HG03575 (cell line): ENCODE measurements around the gene APP.

Experiments used
- ATAC-seq: cut with Tn5 transposase; IDR thresholded peaks from one replicate; pipeline ENCODE4 v1.9.1; 2021; ENCODE audit not compliant: unreplicated experiment, insufficient number of reproducible peaks, low FRiP score; ENCODE audit errors: extremely low read depth

Gene APP

GRCh38 chr21:26003404-26003803 lies 167.2 kb downstream of the APP start:
- no peak for ATAC-seq

GRCh38 chr21:26001356-26001755 lies 169.2 kb downstream of the APP start:
- ATAC-seq = no peak

- no peak for ATAC-seq
Observed at GRCh38 chr21:25999921-26000582, 170.5 kb downstream of the APP start.

GRCh38 chr21:25997788-25998611 lies 172.6 kb downstream of the APP start:
- no peak for ATAC-seq

DNA sequence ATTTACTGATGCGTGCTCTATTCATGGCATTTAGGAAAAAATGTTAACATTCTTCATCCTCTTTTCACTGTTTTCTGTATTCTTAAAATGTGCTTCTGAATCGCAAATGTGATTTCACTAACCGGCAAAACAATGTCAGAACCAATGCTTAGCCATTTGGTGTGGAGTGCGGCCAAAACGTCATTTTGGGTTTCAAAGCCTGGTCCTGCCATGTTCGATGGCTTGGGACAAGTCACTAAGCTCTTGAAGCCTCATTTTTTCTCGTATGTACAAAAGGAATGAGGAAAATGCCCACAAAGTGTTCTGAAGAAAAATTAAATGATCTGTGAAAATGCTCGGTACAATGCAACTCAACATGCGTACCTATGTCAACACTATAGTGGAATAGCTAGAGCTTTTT lies 175.3 kb downstream of the APP start:
- no peak for ATAC-seq

DNA sequence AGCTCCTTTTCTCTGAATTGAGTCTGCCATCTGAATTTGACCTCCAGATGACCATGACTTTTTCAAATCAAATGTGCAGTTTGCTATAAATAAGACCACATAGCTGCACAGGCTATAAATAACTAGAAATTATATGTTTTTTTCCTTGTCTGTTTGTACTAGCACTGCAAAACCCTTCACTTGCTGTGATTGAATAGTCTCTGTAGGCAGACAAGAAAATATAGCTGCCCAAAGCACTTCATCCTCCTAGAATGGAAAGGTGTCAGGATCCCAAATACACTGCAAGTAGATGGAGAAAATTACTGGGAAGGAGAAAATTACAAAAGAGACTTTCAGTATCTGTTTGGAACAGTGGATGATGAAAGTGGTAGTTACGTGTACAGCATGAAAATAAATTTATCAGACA lies 175.8 kb downstream of the APP start:
- no peak for ATAC-seq

DNA sequence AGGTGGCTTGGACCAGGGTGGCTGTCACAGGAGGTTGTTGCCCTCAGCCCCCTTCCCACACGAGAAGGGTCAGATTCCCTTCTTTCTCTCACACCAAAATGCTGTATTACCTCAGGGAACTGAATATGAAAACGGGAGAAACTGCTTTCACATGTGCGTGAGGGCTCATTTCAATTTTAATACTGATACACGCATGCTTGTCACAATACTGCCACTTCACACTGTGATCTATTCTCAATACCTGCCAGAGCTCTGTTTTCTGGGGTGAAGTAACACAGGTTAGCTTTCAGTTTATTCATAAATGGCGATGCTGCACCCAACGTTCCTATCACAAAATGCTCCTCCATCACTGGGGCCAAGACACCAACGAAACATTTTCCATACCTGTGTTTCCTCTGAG lies 181.8 kb downstream of the APP start:
- no peak for ATAC-seq

GRCh38 chr21:25987531-25987930 lies 183.0 kb downstream of the APP start:
- no peak for ATAC-seq

GRCh38 chr21:25986928-25987327 lies 183.6 kb downstream of the APP start:
- no peak for ATAC-seq

- ATAC-seq = no peak
Observed at GRCh38 chr21:25985990-25986389, 184.6 kb downstream of the APP start.

DNA sequence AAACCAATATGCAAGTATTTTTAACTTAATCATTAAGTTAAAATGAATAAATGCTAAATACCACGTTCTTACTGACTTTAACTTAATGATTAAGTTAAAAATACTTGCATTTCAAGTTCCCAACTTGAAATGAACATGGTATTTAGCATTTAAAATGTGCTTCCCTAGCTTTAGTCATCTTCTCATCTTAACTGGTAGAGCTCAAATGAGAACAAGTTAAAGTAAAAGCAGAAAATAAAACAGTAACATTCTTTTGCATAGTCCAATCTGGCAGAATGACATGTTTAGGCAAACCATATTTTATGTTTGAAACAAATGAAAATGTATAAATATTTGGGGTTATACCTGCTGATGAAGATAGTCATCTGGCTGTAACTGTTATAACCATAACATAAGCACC lies 186.0 kb downstream of the APP start:
- no peak for ATAC-seq

DNA sequence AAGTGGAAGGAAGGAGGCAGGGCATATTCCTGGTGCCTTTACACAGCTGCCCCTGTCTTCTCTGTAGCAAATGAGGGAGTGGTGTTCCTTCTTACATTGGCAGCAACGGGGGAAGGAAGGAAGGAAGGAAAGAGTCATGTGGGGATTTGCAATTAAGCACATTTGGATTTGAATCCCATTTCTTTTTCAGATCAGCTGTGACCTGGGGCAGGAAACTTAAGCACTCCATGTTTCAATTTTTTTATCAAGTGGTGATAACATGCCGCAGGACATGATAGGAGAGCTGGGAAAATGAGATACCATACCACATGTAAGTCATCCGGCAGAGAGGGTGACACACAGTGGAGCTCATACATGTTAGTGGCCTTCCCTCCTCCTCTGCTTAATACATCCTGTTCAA lies 186.8 kb downstream of the APP start:
- no peak for ATAC-seq

DNA sequence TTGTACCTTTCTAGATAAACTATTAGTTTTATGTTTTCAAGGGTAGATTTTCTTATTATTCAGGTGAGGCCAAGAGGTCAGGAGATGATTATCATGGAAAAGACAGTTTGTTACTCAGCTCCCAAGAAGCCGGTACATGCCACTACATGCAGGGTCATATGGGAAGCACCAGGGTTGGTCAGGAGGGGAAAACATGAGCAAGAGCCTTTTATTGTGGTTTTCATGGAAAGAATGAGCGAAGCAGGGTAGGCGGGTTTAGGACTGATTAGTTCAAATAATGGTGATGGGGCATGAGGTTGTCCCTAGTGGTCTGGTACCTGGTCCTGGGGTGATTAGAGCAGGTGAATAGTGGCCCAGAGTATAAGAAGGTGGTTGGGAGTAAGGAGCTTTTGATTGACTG lies 189.9 kb downstream of the APP start:
- no peak for ATAC-seq

DNA sequence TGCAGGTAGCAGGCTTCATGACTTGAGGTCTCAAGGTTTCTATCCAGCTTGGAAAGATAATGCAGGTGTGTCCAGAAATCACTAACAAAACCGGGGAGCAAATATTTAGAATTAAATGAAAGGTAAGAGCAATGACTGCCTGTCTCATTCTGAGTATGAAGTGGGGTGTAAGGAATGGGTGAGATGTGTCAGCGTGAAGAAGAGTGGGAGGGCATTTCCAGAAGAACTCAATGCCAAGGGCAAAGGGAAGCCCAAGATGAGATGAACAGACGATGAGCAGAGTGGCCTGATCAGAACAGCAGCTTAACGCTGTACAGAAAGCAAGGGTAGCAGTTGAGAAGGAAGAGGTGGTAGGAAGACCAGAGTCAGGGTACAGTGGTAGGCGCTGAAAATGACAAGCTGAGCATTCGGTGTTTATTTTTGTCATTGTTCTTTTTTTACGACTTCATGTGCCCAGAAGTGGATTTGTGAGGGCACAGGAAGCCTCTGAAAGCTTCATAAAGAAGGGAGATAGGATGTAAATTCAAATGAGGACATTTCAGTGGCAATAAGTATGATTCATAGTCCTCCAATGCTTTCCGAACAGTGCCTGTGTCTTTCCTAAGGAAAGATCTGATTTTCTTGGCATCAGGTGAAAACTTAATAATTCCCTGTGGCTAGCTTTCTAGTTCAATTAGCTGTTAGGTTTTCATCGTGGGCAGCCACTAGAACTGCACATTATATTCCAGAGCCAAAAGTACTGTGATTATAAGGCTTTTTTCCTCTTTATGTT lies 190.5 kb downstream of the APP start:
- ATAC-seq = no peak

- no peak for ATAC-seq
Observed at GRCh38 chr21:25977068-25977611, 193.4 kb downstream of the APP start.

GRCh38 chr21:25974964-25975363 lies 195.6 kb downstream of the APP start:
- ATAC-seq = no peak

GRCh38 chr21:25970254-25970930 lies 200.2 kb downstream of the APP start:
- no peak for ATAC-seq

DNA sequence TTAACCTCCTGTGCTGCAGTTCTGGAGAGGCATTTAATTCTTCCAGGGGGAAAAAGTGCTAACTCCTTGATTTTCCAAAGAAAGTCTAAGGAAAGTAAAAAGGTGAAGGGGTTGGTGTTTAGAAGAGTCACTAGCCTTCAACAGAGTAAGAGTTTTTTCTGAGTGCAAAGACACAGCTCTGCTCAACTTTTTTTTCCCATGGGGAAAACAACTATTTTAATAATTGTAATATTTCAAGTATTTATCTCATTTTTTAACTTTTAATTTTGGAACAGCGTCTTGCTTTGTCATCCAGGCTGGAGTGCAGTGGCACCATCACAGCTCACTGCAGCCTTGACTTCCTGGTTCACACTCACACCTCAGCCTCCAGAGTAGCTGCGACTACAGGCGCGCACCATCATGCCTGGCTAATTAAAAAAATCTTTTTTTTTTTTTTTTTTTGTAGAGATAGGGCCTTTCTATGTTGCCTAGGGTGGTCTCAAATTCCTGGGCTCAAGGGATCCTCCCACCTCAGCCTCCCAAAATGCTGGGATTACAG lies 202.6 kb downstream of the APP start:
- ATAC-seq = peak; percentile 21
